GM19455 (cell line): Measurements from ENCODE around the gene SLC6A16.
"Not testable (repeated sequence)": the region's sequence is repeated elsewhere in the genome, so short reads cannot be mapped to it uniquely, and the experiment has no call there.

Source experiments
- ATAC-seq: cut with Tn5 transposase; IDR thresholded peaks from one replicate; pipeline ENCODE4 v1.9.1; 2021; ENCODE audit not compliant: unreplicated experiment

Gene SLC6A16

GRCh38 chr19:49282184-49282583 lies 42.8 kb downstream of the SLC6A16 start:
- ATAC-seq = no peak

GRCh38 chr19:49272204-49272603 lies 52.8 kb downstream of the SLC6A16 start:
- ATAC-seq = no peak

DNA sequence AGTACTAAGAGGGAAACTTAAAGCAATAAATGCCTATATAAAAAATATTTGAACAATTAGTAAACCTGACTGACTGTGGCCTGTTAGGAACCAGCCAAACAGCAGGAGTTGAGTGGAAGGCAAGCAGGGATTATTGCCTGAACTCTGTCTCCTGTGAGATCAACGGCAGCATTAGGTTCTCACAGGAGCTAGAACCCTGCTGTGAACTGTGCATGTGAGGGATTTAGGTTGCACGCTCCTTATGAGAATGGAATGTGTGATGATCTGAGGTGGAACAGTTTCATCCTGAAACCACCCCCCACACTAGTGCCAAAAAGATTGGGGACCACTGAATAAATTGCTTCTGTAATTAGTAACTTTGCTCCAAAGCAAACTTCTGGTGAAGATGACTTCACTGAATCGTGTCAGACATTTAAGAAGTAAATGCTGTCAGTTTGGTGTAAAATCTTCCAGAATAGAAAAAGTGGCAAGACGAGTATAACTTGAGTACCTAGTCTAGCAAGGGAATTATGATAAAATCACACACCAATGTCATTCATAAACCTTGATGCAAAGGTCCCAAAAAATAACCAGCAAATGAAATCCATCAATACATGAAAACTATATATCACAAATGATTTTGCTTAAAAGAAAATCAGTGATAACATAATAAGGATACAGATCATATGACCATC lies 53.8 kb downstream of the SLC6A16 start:
- ATAC-seq = no peak

DNA sequence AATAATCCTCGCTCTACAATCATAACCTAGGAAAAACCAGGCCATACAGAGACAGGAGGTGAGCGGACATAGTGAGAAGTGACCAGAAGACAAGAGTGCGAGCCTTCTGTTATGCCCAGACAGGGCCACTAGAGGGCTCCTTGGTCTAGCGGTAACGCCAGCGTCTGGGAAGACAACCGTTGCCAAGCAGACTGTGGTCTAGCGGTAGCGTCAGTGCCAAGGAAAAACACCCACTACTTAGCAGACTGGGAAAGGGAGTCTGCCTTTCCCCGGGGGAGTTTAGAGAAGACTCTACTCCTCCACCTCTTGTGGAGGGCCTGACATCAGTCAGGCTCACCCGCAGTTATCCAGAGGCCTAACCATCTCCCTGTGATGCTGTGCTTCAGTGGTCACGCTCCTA lies 58.6 kb downstream of the SLC6A16 start:
- ATAC-seq = not testable (repeated sequence)

GRCh38 chr19:49264258-49264657 lies 60.7 kb downstream of the SLC6A16 start:
- ATAC-seq = no peak

- ATAC-seq = no peak
Measured at GRCh38 chr19:49261602-49262001, 63.4 kb downstream of the SLC6A16 start.

DNA sequence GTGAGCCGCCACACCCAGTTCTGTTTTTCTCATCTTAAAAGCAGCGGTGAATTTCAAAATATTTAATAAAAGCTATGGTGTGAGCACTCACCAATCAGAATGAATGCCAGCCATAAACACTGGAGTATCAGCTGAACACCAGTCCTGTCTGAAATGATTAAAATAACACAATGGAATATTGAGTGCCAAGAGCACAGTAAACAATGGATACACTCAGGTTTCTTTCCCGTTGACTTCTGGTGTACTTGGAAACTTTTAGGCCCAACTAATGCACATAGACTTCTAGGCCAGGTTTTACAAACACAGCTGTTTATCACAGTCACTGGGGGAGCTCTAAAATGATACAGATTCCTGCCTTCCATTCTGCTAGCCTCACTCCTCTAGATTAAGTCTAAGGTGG lies 68.3 kb downstream of the SLC6A16 start:
- no peak for ATAC-seq

GRCh38 chr19:49255674-49256073 lies 69.3 kb downstream of the SLC6A16 start:
- no peak for ATAC-seq

GRCh38 chr19:49249933-49250332 lies 75.1 kb downstream of the SLC6A16 start:
- no peak for ATAC-seq

DNA sequence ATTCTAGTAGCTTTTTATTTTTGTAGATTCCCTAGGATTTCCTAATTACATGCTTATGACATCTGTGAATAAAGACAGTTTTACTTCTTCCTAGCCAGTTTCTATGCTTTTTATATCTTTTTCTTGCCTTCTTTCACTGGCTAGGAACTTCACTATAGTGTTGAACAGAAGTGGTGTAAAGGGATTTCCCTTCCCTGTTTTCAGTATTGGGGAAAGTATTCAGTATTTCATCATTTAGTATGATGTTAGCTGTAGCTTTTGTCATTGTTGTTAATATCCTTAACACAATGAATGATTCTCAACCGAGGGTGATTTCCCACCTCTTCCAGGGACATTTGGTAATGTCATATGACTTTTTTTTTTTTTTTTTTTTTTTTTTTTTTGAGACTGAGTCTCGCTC lies 77.3 kb downstream of the SLC6A16 start:
- no peak for ATAC-seq

DNA sequence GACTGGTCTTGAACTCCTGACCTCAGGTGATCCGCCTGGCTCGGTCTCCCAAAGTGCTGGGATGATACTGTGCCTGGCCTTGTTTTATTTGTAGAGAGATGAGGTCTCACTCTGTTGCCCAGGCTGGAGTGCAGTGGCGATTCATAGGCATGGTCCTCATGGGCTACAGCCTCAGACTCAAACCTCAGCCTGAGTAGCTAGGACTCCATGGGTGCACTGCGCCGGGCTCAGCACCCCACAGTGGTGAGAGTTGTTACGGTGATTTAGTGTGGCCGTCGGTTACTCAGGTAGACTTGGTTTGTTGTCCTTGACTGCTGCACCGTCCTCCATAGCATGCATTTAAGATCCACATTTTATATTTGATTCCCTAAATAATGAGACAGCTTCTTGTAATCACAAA lies 80.7 kb downstream of the SLC6A16 start:
- no peak for ATAC-seq

GRCh38 chr19:49243726-49244125 lies 81.3 kb downstream of the SLC6A16 start:
- no peak for ATAC-seq

DNA sequence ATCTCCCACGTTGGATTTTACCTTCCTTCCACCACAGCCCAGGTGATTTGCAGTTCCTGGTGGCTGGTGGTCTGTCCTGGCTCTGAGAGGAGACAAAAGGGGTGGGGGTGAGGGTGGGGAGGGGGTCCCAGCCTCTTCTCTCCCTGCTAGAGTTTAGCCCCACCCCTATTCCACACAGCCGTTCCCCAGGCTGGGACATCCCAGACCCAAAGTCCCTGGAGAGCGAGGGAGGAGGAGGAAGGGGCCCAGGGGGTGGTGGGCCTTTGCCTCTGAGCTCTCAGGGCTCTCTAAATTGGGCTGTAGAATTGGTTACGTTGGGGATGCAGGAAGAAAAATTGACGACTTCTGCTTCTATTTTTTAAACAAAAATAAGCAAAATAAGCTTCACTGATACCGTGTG lies 81.9 kb downstream of the SLC6A16 start:
- ATAC-seq = no peak

DNA sequence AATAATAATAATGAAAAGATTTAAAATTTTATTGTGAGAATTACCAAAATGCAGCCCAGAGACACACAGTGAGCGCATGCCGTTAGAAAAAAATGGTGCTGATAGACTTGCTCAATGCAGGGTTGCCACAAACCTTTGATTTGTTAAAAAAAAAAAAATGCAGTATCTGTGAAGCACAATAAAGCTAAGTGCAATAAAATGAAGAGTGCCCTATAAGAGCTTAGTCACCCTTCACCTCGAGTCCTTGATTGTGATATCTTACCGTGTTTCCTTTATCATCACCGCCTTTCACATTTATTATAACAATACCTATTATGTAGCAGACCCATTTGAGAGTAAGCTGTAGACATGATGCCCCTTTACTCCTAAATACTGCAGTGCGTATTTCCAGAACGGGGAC lies 83.2 kb downstream of the SLC6A16 start:
- ATAC-seq = no peak
